PC-9 (cell line): Measurements from ENCODE around the gene WDR37. TPM values are rescaled to one million over a fixed set of nuclear protein-coding genes. Genes with fewer than 3 reads are reported as not detected.
"Not testable (repeated sequence)": the region's sequence is repeated elsewhere in the genome, so short reads cannot be mapped to it uniquely, and the experiment has no call there.

ENCODE experiments used
- BruUV-seq: library from RNA; stranded (reverse); fragments of 400-500 nt; replicated peaks from 2 replicates; lab custom pipeline; 2021; lab: Mats Ljungman, UMichigan
- CTCF ChIA-PET: fragments of 300-600 bp; sonication (Branson Sonifier 250); formaldehyde crosslinking; loops from one replicate; lab custom pipeline; 2022; ENCODE audit warnings: antibody characterized with exemption; lab: Charles Lee
- POLR2A ChIA-PET: fragments of 300-600 bp; sonication (Branson Sonifier 250); formaldehyde crosslinking; loops from one replicate; lab custom pipeline; 2022; ENCODE audit warnings: antibody characterized with exemption; ENCODE audit not compliant: unreplicated experiment; lab: Charles Lee
- DNase-seq, 2 experiments: peaks; one replicate each; pipeline versions ENCODE4 v3.0.0 to v3.0.0-alpha.2; 2015 to 2022; ENCODE audit warnings: mixed read lengths in 1 of 2
- H2AFZ ChIP-seq: fragments of 200-600 bp; sonication (generic); 2 replicates; pipeline ENCODE4 v1.8.1; 2017; ENCODE audit warnings: antibody characterized with exemption
- H3F3A ChIP-seq: fragments of 200-600 bp; sonication (generic); 2 replicates; pipeline ENCODE4 v1.8.1; 2017; ENCODE audit warnings: antibody characterized with exemption, mild to moderate bottlenecking, low read depth; ENCODE audit not compliant: insufficient read depth
- H3K27ac ChIP-seq: fragments of 200-600 bp; sonication (generic); 2 replicates; pipeline ENCODE4 v1.6.1; 2016; ENCODE audit warnings: mixed run types
- H3K27me3 ChIP-seq: fragments of 200-600 bp; sonication (generic); 2 replicates; pipeline ENCODE4 v1.6.1; 2016; ENCODE audit warnings: low read depth, mixed run types; ENCODE audit not compliant: insufficient read depth
- H3K36me3 ChIP-seq: fragments of 200-600 bp; sonication (generic); 2 replicates; pipeline ENCODE4 v1.6.1; 2016; ENCODE audit warnings: low read depth, mixed run types
- H3K4me1 ChIP-seq: fragments of 200-600 bp; sonication (generic); replicated peaks from 2 replicates; pipeline ENCODE4 v1.6.1; 2016; ENCODE audit warnings: mixed run types; ENCODE audit not compliant: insufficient read depth
- H3K4me2 ChIP-seq: fragments of 200-600 bp; sonication (generic); 2 replicates; pipeline ENCODE4 v1.6.1; 2017; ENCODE audit warnings: mixed run types
- H3K4me3 ChIP-seq: fragments of 200-600 bp; sonication (generic); 2 replicates; pipeline ENCODE4 v1.6.1; 2016; ENCODE audit warnings: mixed run types
- H3K79me2 ChIP-seq: fragments of 200-600 bp; sonication (generic); 2 replicates; pipeline ENCODE4 v1.6.1; 2017; ENCODE audit warnings: low read depth, mixed run types
- H3K9me2 ChIP-seq: fragments of 200-600 bp; sonication (generic); 2 replicates; pipeline ENCODE4 v1.8.1; 2017; ENCODE audit warnings: mild to moderate bottlenecking; ENCODE audit not compliant: insufficient read depth
- H3K9me3 ChIP-seq: fragments of 200-600 bp; sonication (generic); 2 replicates; pipeline ENCODE4 v1.8.1; 2016; ENCODE audit warnings: low read depth; ENCODE audit not compliant: insufficient read depth
- H4K20me1 ChIP-seq: fragments of 200-600 bp; sonication (generic); 2 replicates; pipeline ENCODE4 v1.8.1; 2017; ENCODE audit not compliant: insufficient read depth
- CTCF ChIP-seq: fragments of 200-600 bp; sonication (generic); conservative IDR thresholded peaks from 2 replicates; pipeline ENCODE4 v1.6.1; 2017; ENCODE audit warnings: mixed run types, antibody characterized with exemption, mild to moderate bottlenecking, moderate library complexity
- EZH2 ChIP-seq: fragments of 200-600 bp; sonication (generic); IDR thresholded peaks from 2 replicates; pipeline ENCODE4 v1.8.0; 2017; ENCODE audit warnings: antibody characterized with exemption, low read depth
- intact Hi-C: fragments of 100-400 bp; cut with micrococcal nuclease; formaldehyde crosslinking; loops from one replicate; pipeline ENCODE4 v1.10.0; 2022; ENCODE audit not compliant: unreplicated experiment
- total RNA-seq: library from RNA; stranded (reverse); gene quantifications from 2 replicates; pipeline ENCODE4 v1.2.3, GENCODE V29; 2021

The WDR37 gene
- total RNA-seq, 1 experiment from 2014 or later = 12.3 TPM

- H4K20me1 ChIP-seq = no peaks in the 10 kb centered on the region
- POLR2A ChIA-PET = no interaction called here
- H3K27me3 ChIP-seq = peaks cover 84% of the 10 kb centered on the region
- no peak overlapping the region for H2AFZ ChIP-seq
- H3K9me2 ChIP-seq = no peaks in the 10 kb centered on the region
- no peaks in the 10 kb centered on the region for H3K79me2 ChIP-seq
- no peak for DNase-seq
- CTCF ChIA-PET = no interaction called here
- no peak overlapping the region for H3K4me3 ChIP-seq
- no peaks in the 10 kb centered on the region for H3K4me1 ChIP-seq
- TF ChIP-seq CTCF (no peak), EZH2 (no peak)
- no TSS peak for BruUV-seq
- H3K4me2 ChIP-seq = no peak overlapping the region
- H3K36me3 ChIP-seq = no peaks in the 10 kb centered on the region
- intact Hi-C loops = no loop called here
- no peaks in the 10 kb centered on the region for H3F3A ChIP-seq
- no peak overlapping the region for H3K27ac ChIP-seq
- H3K9me3 ChIP-seq = no peaks in the 10 kb centered on the region
Measured at GRCh38 chr10:1158066-1158465, 101.9 kb downstream of the WDR37 start.

DNA sequence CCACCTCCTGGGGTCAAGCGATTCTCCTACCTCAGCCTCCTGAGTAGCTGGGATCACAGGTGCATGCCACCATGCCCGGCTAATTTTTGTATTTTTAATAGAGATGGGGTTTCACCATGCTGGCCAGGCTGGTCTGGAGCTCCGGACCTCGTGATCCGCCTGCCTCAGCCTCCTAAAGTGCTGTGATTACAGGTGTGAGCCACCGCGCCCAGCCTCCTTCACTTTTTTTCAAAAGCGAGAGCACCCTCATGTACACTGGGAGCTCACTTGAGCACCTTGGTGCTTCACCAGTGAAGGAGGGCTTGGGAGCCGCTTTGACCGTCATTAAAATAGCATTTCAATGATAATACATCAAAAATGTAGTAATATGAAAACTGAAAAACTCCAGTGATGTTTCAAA, 102.4 kb downstream of the WDR37 start:
- H4K20me1 ChIP-seq, H3K36me3 ChIP-seq, H3F3A ChIP-seq, DNase-seq, H2AFZ ChIP-seq, H3K79me2 ChIP-seq, BruUV-seq, H3K4me2 ChIP-seq, H3K9me2 ChIP-seq, H3K4me1 ChIP-seq, CTCF ChIA-PET, intact Hi-C loops, POLR2A ChIA-PET, H3K9me3 ChIP-seq, H3K4me3 ChIP-seq, H3K27ac ChIP-seq: not testable (repeated sequence)
- peaks cover 80% of the 10 kb centered on the region for H3K27me3 ChIP-seq

- Histone ChIP-seq H3K4me3 (no peak overlapping the region), H3K36me3 (no peaks in the 10 kb centered on the region), H4K20me1 (no peaks in the 10 kb centered on the region), H3F3A (no peaks in the 10 kb centered on the region), H3K27ac (no peak overlapping the region), H3K4me2 (no peak overlapping the region), H3K9me3 (no peaks in the 10 kb centered on the region), H2AFZ (no peak overlapping the region), H3K79me2 (no peaks in the 10 kb centered on the region), H3K9me2 (no peaks in the 10 kb centered on the region), H3K4me1 (no peaks in the 10 kb centered on the region), H3K27me3 (peaks cover 74% of the 10 kb centered on the region)
- BruUV-seq = no TSS peak
- DNase-seq = no peak
- POLR2A ChIA-PET = no interaction called here
- intact Hi-C loops = no loop called here
- CTCF ChIA-PET = no interaction called here
- no peak for TF ChIP-seq EZH2
- no peak for TF ChIP-seq CTCF
Measured at GRCh38 chr10:1159131-1160061, 103.2 kb downstream of the WDR37 start.
